GM18508 (cell line): ENCODE data around the gene GBX2.

ENCODE experiments used
- ATAC-seq: cut with Tn5 transposase; IDR thresholded peaks from one replicate; pipeline ENCODE4 v1.9.1; 2021; ENCODE audit warnings: moderate number of reproducible peaks; ENCODE audit not compliant: insufficient read depth, unreplicated experiment

The GBX2 gene

DNA sequence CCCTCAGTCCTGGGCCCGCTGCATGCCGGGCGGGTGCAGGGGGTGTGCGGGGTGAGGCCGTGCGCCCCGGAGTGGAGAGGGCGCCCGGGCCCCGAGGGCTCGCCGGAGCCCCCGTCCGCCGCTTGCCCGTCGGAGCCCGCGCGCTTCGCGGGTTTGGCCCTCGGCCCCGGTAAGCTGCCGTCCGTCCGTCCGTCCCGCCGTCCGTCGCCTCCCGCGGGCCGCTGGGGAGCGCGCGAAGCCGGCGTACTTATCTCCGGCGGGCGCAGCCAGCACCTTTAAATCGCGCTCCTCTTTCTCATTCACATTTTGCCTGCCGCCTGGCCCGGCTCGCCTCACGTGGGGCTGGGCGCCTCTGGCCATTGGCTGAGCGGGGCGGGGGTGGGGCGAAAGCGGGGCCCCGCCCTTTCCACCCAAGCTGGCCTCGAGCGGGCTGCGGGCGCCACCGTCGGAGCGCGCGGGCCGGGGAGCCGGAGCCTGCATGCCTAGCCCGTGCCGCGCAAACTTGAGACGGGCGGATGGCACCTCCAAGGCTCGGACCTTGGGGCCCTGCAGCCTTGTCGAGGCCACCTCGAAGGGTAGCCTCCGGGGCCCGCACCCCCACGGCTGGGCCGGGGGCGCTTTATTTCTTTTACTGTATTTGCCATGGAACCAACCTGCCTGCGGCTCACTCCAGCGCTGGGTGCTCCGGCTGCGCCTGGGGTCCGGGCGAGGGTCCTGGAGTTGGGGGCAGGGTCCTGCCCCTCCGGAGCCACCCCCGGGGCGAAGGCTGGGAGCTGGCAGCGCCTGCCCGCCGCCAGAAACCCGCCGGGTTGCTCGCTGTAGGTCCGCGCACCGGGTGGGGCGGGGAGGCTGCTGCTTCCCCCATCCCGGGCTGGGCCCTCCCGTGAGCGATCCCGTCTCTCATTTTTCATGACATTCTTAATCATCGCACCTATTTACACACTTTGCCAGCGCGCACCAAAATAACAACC lies at the start of gene GBX2:
GBX2 (minus strand) TSS at position 277 of the 971 bp plus-strand sequence. CDS start 415 bp downstream, outside the sequence.
- no peak for ATAC-seq

DNA sequence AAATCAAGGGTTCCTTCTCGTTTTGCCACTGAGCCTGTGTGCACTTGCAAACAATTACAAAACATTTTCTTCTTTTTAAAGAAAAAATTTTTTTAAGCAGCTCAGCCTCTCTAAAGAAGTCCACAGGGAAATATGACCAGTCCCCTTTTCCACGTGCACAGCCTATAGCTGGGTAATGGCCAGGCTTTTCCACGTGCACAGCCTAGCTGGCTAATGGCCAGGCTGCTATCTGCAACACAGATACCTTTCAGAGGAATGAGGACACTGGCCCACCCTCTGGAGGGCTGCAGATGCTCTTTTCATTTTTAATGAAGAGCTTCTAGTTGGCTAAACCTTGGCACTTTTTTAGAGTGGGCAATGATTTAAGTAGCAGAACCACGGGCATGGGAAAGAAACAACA lies 49.7 kb upstream of the GBX2 start:
- no peak for ATAC-seq

DNA sequence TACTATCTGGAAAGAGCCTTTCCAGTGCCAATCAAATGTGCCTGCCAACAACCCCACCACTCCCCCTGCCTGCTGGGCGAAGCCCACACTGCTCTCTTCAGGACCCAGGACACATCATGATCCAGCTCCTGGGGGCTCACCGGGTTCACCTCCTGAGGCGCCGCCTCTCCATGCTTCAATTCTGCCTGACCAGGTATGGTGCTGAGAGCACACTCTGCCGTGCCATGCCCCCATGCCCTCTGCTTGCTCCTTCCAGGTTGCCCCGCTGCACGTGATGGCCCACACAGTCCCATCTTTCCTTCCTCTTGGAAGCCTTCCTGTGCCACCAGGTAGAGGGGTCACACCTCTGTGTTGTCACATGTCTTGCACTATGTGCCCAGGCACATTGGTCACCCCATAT lies 48.5 kb upstream of the GBX2 start:
- no peak for ATAC-seq

DNA sequence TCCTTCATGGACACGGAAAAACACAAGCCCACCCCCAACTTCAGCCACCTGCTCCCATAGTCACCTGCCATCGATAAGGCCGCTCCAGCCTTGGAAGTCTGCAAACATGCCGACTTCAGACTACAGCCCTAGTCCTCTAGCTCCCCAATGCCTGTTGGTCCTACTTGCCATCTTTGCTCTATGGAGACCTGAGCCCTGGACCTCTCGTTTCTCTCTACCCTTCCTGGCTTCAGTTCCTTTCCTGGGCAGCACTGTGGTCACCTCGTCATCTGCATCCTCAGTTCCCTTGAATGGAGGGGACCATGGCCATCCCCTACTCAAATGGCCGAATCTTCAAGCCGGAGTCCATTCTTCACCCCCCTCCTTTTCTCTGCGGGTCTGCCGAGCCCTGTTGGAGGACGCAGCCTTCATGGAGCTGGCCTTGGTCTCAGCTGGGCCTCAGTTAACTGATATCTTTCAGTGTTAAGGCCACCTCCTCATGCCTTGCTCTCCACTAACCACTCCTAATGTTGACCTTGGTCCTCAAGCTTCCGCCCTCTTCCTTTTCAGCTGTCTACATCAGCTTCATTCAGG lies 47.7 kb upstream of the GBX2 start:
- no peak for ATAC-seq

DNA sequence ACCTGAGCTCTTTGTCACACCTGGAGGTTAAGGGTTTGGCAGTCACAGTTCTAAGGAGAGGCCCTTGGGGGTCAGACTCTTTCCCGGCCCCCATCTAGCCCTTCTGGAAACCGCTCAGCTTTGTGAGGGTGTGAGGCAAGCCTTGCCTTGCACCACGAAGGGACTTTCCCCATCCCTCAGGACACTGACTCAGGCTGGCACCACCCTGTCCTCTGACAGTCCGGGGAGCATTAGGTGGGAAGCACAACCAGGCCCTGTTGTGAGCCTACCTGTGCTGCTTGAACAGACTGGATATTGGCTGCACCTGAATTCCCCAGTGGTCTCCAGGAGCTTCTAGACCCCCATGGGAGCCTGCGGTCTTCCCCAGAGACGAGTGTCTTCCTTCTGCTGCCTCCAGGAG lies 47.0 kb upstream of the GBX2 start:
- no peak for ATAC-seq

DNA sequence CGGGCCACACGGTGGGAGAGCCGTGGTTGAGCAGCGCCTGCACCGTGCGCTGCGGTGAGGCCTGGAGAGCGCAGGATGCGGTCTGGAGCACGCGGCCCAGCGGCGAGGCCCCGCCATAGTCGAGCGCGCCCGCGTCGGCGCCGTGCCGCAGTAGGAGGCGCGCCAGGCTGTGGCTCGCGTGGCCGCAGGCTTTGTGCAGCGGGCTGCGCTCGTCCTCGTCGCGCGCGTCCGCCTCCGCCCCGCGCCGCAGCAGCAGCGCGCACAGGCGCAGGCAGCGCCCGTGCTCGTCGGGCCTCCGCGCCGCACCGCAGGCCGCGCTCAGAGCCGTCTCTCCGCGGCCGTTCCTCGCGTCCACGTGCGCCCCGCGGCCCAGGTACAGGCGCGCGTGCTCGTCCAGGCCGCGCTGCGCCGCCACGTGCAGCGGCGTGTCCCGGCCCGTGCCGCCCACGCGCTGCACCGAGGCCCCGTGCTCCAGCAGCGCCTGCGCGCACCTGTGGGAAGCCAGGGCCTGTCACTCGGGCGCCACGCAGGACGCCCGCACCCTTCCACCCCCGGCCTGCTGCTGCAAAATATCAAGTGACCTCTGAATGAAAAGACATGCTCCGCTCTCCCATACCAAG lies 46.3 kb upstream of the GBX2 start:
- ATAC-seq = no peak

DNA sequence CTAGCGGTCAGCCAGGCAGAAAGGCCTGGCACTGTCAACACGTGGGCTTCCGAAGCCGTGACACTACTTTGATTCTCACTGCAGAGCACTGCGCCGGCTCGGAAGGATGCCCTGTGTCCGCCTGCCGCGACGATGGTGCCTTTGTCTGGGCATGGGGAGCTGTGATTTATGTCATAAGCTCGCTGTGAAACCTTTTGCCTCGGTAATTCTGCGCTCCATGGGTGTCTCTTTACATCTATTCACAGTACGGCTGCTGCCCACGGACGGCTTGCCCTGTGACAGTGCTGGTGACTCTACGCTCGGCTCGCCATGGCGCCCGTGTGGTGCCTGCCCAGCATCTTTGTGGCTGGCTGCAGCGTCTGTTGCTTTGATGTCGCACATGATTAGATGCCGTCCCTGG lies 43.1 kb upstream of the GBX2 start:
- no peak for ATAC-seq

DNA sequence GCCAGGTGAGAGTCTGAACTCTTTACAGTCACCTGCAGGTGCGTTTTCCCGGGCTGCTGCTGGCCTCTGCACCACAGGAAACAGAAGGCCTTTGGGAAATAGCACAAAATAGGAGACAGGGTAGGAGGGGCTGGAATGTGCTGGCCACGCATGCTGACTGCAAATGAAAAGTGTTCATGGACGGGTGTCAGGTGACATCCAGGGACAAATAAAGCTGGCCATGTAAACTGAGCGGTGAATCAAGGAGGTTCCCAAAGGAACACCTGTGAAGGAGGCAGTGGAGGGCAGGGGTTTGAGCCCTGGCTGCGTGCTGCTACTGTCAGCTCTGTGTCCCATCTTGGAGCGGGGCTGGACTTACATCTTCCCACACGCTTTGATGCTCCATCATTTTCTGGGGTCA lies 42.4 kb upstream of the GBX2 start:
- ATAC-seq = no peak

DNA sequence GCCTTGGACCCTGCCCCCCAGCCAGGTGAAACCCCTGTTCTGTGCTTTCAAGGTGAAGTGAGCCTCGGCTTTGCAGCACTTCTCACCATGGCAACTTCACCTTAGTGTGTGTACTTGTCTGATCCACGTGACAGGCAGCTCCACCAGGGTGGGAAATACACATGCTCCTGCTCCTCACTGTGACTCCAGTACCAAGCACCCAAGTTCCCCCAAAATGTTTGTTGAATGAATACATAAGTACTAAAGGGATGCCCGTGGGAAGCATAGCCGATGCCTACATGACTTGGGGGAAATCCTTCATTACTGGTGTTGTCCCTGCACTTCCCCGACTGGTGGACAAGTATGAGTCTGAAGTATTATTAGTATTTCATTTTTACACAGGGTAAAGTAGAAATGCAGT lies 41.8 kb upstream of the GBX2 start:
- ATAC-seq = no peak

DNA sequence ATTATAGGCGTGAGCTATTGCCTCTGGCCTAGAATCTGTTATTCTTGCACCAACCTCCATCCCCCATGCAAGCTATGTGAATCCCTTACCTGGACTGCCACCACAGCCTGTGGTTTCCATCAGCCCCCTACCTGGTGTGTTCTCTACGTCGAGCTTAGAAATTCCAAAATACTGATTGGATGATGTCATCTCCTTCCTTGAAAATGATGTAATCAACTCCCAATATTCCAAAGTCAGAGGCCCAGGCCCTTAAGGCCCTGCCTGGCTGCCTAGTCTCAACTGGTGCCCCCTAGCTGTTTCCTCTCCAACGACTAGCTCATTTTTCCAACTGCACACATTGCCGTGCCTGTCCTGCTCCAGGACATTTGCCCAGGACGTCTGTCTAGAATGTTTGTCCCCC lies 41.3 kb upstream of the GBX2 start:
- no peak for ATAC-seq

DNA sequence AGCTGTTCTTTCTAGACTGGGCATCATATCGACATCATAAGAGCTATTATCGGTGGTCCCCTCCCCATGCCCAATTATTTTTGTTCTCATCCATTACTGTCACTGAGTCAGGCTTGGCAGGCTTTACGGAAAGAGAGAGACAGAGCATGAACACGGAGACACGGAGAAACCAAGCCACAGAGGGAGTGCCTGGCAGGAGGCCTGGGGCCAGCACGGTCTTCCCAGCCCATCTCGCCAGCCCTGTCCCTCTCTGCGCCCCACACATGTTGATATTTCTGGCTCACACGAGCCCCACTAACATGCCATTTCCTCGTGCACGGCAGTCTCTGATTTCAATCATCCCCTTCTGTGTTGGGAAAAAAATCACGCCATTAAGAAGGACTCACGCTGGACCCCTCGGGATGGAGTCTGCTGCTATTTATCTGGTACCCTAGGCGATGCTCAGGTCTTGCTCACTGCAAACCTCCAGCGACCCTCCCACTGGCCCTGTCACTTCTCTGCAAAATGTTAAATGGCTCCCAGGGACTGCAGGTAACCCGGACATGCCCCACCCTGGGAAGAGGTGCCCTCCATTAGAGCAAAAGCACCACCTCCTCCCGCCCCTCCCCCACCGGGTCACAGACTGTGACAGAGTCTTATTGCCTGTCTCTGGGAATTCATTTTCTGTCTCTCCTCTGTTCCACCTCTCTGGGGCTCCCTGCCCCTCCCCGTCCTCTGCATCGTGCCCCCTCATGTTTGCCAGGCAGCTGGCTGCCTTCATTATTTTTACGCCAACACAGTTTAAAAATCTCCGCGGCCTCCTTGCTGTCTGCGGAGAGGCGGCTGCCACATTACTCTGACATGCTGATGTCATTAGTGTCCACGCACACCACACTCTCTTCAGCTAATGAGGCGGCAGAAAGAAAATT lies 40.1 kb upstream of the GBX2 start:
- ATAC-seq = no peak

DNA sequence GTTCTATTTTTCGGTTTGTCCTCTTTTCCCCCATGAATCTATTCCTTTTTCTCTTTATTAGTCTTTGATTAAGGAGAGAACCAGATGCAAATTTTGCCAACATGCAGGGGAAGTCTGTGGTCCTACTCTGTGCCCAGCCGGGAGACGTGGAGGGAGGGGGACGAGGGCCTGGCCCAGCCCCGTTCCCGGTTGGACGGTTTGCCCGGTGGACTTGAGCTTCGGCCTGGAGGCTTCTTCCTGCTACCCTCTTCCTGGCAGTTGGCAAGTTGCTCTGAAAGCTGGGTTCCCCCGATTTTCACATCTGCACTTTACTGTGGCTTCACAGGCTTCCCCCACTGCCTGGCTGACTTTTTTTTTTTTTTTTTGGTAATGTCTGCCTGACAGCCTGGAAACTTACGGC lies 39.3 kb upstream of the GBX2 start:
- ATAC-seq = no peak

DNA sequence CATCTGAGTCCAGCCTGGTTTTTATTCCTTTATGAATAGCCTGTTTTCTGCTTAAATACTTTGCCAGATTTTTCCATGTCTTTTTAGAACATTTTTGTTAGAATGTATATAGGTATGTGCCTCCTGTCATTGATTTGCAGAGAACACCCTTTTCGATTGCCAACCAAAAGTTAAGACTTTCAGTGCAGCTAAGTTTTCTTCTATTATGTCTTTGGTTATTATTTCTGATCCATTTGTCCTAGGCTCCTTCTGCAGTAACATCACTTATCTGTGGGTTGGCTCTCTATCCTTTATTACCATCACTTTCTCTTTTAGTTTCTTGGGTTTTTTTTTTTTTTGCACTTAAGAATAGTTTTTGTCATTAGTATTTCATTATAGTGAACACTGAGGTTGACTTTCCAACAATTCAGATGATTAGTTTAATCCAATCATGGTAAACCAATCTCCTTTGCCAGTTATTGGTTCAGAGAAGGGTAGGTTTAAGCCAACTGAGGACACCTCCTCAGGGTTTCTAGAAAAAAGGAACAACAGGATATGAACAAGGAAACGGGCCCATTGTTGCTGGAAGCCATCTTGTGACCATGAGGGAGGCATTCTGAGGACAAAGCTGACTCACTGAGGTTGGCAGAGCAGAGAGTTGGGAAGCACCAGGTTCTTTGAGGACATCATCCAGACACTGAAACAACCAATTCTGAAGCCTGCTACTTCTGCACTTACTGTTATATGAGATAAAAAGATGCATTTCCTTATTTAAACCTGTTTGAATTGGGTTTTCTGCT lies 37.9 kb upstream of the GBX2 start:
- no peak for ATAC-seq

DNA sequence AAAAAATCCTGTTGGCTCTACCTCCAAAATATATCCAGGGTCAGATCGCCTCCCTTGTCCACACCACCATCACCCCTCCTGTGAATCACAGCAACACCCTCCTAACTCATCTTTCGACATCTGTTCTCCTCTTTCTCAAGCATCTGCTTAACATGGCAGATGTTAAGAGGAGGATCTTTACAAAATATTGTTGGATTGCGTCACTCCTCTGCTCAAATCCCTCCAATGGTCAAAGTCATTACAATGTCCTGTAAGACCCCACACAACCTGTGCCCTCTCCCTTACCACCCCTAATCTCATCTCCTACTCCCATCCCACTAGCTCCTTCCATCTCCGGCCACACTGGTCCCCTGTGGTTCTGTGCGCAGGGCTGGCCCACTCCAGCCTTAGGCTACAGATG lies 36.8 kb upstream of the GBX2 start:
- ATAC-seq = no peak

DNA sequence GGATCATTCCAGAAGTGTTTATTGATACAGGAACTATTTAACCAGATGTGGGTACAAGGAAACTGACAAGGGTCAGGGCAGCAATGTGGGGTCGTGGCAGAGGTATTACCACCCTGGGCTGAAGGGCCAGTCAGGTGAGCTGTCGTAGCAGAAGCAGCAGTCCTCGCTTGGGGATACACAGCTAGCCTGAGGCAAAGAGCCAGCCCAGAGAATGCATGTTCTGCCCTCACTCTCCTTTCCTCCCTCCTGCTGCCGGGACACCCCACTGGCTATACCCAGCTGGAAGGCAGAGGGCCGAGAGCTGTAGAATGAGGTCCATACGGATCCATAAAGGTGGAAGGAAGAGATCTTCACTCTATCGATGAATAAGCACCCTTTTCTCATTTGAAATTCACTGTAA lies 32.2 kb upstream of the GBX2 start:
- no peak for ATAC-seq

DNA sequence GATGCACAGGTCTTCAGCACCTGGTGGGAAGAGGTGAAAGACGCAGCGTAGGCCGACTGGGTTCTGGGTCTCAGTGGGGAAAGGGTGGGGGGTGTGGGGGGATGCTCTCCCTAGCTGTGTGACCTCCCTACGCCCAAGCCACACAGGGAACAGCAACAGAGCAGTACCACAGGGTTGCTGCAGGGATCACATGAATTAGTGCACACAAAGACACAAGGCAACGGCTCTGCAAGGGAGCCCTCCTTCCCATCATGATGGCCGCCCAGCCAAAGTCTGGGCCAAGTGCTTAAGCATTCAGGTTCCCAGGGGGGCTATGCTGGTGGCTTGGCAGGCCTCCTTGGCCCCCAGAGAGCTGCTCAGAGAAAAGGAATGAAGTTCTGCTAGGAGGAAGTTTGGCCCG lies 28.2 kb upstream of the GBX2 start:
- no peak for ATAC-seq

DNA sequence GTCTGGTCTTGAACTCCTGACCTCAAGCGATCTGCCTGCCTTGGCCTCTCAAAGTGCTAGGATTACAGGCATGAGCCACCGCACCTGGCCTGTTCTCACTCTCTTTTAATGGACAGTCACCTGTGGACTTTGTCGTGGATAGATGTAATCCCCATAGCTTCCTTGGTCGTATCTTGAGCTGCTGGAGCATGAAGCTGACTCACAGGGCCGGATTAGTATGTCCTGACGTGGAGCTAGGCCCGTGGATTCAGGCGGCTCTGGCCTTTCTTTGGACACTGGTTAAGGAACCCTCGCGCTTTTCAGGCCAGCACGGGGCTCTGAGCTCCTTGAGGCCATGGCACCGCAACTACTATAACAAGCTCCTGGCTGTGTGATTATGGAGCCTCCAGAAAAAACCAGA lies 27.5 kb upstream of the GBX2 start:
- ATAC-seq = no peak

DNA sequence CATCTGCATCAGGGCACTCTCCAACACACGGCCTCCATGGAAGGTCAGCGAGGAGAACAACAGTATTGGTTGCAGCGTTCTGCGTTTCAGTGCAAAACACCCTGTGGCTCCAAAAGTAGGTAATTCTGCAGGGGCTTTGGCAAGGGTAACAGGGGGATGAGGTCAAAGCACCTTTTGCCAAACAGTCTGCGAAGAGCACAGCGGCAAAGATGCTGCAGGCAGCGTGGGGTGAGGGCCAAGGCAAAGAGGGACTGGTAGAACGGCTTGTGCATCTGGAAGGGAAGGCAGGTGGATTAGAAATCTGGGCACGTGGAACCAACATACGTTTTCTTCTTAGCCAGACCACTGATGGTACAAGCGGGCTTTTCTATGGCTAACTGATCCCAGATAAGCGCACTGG lies 26.6 kb upstream of the GBX2 start:
- no peak for ATAC-seq

DNA sequence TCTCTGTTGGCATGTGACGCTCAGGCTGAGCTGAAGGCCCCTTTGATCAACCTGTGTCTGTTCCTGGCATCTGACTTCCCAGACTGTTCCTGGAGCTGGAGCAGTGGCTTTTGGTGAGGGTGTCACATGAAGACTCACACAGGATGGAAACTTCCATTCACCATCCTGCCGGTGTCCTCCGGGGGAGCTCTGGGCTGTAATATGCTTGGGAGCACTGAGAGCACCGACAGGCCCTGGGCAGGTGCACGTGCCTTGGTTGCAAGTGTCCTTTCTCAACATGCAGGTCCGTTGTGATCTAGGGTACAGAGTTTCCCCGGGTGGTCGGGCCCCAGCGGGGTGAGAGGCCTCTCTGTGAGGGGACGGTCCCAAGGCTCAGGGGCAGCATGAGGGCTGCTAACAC lies 24.8 kb upstream of the GBX2 start:
- ATAC-seq = no peak

DNA sequence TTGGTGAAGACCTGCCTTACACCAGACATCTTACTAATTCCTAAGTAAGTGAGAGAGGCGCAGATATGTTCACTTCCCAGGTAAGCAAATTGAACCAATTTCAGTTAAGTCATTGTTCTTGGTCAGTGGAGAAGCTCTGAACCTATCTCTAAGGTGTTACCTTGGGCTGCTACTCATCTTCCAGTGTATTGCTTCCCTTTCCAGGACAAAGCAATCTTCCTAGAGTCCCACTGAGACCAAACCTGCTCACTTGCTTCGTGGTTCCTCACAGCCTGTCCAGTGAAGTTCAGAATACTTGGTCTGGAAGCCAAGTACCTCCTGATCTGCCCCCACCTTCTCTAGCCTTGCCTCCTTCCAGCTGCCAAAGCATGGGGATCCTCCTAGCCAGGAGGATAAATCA lies 22.5 kb upstream of the GBX2 start:
- ATAC-seq = no peak
